ENCODE data around the gene MIA2.
A peak's percentile ranks its signal among the peaks of the same experiment; 100 is the strongest.

MIA2 gene

DNA sequence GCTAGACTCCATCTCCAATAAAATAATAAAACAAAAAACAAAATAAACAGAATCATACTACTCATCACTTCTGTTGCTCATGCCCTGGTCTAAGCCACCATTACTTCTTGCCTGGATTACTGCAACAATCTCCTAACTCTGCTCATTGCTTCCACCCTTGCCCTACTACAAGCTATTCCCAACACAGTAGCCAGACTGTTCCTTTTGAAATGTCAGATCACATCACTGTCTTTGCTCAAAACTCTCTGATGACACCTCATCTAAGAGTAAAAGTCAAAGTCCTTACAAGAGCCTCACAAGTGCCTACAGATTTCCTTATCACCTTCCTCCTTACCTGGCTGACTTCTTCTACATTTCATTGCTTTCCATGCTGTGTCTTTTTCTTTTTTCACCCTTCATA, 188.5 kb downstream of the MIA2 start:
- no peak overlapping the region for H3K4me3 ChIP-seq (ENCODE audit: low read depth, low read length)

DNA sequence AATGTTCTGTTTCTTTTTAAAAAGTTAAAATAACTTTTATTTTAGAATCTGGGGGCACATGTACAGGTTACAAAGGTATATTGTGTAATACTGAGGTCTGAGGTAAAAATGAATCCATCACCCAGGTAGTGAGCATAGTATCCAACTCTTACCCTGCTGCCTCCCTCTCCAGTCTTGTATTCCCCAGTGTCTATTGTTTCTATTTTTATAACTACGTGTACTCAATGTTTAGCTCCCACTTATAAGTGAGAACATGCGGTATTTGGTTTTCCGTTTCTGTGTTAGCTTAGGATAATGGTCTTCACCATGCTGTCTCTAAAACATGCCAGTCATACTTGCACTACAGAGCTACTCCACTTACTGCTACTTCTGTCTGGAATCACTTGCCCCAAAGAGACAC, 190.1 kb downstream of the MIA2 start:
- Histone ChIP-seq H3K4me3 (ENCODE audit: low read depth, low read length) (no peak overlapping the region), H3K9me3 (no peaks in the 10 kb centered on the region), H3K36me3 (no peaks in the 10 kb centered on the region), H3K27me3 (no peaks in the 10 kb centered on the region), H3K4me1 (peaks cover 4% of the 10 kb centered on the region)
- TF ChIP-seq, protein P1, sequence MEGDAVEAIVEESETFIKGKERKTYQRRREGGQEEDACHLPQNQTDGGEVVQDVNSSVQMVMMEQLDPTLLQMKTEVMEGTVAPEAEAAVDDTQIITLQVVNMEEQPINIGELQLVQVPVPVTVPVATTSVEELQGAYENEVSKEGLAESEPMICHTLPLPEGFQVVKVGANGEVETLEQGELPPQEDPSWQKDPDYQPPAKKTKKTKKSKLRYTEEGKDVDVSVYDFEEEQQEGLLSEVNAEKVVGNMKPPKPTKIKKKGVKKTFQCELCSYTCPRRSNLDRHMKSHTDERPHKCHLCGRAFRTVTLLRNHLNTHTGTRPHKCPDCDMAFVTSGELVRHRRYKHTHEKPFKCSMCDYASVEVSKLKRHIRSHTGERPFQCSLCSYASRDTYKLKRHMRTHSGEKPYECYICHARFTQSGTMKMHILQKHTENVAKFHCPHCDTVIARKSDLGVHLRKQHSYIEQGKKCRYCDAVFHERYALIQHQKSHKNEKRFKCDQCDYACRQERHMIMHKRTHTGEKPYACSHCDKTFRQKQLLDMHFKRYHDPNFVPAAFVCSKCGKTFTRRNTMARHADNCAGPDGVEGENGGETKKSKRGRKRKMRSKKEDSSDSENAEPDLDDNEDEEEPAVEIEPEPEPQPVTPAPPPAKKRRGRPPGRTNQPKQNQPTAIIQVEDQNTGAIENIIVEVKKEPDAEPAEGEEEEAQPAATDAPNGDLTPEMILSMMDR (IDR thresholded peaks at IDR 0.05; ENCODE audit: low read depth, low read length): no peak
- DNase-seq: no peak

More for the DNA sequence above, 188.5 kb downstream of the MIA2 start:
- peaks cover 4% of the 10 kb centered on the region for H3K4me1 ChIP-seq
- H3K9me3 ChIP-seq: no peaks in the 10 kb centered on the region
- TF ChIP-seq, protein P1 (IDR thresholded peaks at IDR 0.05; ENCODE audit: low read depth, low read length): no peak
- no peaks in the 10 kb centered on the region for H3K36me3 ChIP-seq
- no peaks in the 10 kb centered on the region for H3K27me3 ChIP-seq
- no peak for DNase-seq

DNA sequence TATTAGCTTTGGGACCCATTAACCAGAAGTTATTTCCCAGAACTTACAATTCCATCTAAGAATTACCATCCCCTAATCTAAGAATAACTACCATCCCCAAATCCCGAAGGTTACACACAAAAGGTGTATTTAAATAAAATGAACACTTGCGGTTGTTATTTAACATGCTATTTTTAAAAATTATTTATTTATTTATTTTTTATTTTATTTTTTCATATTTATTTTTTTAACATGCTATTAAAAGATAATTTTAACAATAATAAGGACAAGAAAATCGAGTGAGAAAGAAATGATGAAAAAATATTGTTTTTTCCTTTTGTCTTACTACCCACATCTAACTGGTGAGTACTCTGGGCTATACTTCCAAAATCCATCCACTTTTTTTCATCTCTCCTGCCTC, 192.2 kb downstream of the MIA2 start:
- no peaks in the 10 kb centered on the region for H3K36me3 ChIP-seq
- no peaks in the 10 kb centered on the region for H3K27me3 ChIP-seq
- no peak overlapping the region for H3K4me3 ChIP-seq (ENCODE audit: low read depth, low read length)
- H3K4me1 ChIP-seq: no peaks in the 10 kb centered on the region
- TF ChIP-seq, protein P1 (IDR thresholded peaks at IDR 0.05; ENCODE audit: low read depth, low read length): no peak
- DNase-seq: no peak
- no peaks in the 10 kb centered on the region for H3K9me3 ChIP-seq

DNA sequence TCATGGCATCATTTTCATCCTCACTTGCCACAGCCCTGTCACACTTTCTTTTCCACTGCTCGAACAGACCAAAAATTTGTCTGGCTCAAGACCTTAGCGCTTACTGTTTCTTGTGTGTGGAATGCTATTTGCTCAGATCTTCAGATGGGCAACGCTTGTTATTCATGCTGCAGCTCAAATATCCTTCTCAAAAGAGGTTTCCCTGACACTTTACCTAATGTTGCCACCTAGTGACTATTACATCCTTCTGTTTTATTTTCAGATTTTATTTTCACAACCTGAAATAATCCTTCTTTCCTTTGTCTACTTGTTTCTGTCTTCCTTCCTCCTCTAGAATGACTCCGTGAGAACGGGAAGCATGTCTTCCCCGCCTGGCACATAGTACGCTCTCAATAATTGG, 192.9 kb downstream of the MIA2 start:
- H3K36me3 ChIP-seq: no peaks in the 10 kb centered on the region
- DNase-seq: no peak
- no peak overlapping the region for H3K4me3 ChIP-seq (ENCODE audit: low read depth, low read length)
- H3K9me3 ChIP-seq: no peaks in the 10 kb centered on the region
- TF ChIP-seq, protein P1 (IDR thresholded peaks at IDR 0.05; ENCODE audit: low read depth, low read length): peak; percentile 35
- no peaks in the 10 kb centered on the region for H3K27me3 ChIP-seq
- no peaks in the 10 kb centered on the region for H3K4me1 ChIP-seq

DNA sequence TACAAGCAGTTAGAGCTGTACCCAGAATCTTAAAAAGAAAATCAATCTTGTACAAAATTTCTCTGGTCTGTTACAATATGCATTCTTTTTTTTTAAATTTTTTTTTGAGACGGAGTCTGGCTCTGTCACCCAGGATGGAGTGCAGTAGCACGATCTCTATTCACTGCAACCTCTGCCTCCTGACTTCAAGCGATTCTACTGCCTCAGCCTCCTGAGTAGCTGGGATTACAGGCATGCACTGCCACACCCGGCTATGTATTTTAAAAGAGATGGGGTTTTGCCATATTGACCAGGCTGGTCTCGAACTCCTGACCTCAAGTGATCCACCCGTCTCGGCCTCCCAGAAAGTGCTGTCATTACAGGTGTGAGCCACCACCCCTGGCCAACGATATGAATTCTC, 194.4 kb downstream of the MIA2 start:
- no peaks in the 10 kb centered on the region for H3K36me3 ChIP-seq
- no peaks in the 10 kb centered on the region for H3K27me3 ChIP-seq
- DNase-seq: no peak
- H3K9me3 ChIP-seq: no peaks in the 10 kb centered on the region
- no peak overlapping the region for H3K4me3 ChIP-seq (ENCODE audit: low read depth, low read length)
- TF ChIP-seq, protein P1 (IDR thresholded peaks at IDR 0.05; ENCODE audit: low read depth, low read length): no peak
- H3K4me1 ChIP-seq: no peaks in the 10 kb centered on the region

DNA sequence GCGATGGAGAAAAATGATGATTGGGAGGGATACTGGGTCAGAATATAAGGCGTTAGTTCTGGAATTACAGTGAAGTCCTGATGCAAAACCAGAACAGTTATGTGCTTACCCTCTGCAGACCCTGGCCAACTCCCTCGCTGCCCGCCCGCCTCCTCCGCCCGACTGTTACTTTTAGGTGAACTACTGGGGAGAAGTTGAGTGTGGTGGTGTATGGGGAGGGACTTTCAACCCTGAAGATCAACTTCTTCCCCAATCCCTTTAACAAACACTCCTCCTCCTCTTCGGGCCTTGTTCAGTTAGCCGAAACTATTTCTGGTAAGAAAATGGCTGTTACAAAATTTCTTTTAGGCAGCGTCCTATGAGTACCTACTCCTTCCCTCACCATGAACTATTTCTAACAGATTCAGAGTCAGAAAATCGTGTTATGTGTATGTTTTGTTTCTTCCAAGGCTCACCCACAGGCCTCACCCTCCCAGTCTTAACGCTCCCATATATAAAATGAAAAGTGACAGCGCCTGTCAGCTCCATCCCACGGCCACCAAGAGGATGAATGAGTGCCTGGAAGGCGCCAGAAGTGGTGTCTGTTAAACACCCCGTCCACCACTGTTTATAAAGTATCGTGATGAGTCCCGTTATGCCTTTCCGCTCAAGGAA, 197.2 kb downstream of the MIA2 start:
- TF ChIP-seq, protein P1 (IDR thresholded peaks at IDR 0.05; ENCODE audit: low read depth, low read length): no peak
- H3K36me3 ChIP-seq: no peaks in the 10 kb centered on the region
- H3K4me1 ChIP-seq: no peaks in the 10 kb centered on the region
- peak overlapping the region; percentile 85 for H3K4me3 ChIP-seq (ENCODE audit: low read depth, low read length)
- no peak for DNase-seq
- H3K27me3 ChIP-seq: no peaks in the 10 kb centered on the region
- no peaks in the 10 kb centered on the region; the same call in 1 of the 2 replicates for H3K9me3 ChIP-seq

Data from BE2C (cell line).